ENCODE data around the gene RAD51B.

Gene RAD51B

GRCh38 chr14:68727315-68728047 lies 907.9 kb downstream of the RAD51B start:
- no peak for DNase-seq

GRCh38 chr14:68728342-68729106 lies 908.9 kb downstream of the RAD51B start:
- no peak for DNase-seq

- no peak for DNase-seq
Observed at GRCh38 chr14:68729556-68729955, 910.0 kb downstream of the RAD51B start.

- no peak for DNase-seq
Observed at GRCh38 chr14:68730348-68730747, 910.8 kb downstream of the RAD51B start.

- DNase-seq, result no peak
Observed at GRCh38 chr14:68730811-68731425, 911.3 kb downstream of the RAD51B start.

GRCh38 chr14:68733086-68733914 lies 913.7 kb downstream of the RAD51B start:
- DNase-seq, result no peak

GRCh38 chr14:68734231-68734732 lies 914.7 kb downstream of the RAD51B start:
- no peak for DNase-seq

- no peak for DNase-seq
Observed at GRCh38 chr14:68735856-68736255, 916.3 kb downstream of the RAD51B start.

GRCh38 chr14:68736471-68736871 lies 916.9 kb downstream of the RAD51B start:
- no peak for DNase-seq

GRCh38 chr14:68737086-68737485 lies 917.5 kb downstream of the RAD51B start:
- no peak for DNase-seq

GRCh38 chr14:68738559-68738958 lies 919.0 kb downstream of the RAD51B start:
- no peak for DNase-seq

- DNase-seq, result no peak
Observed at GRCh38 chr14:68739701-68740100, 920.1 kb downstream of the RAD51B start.

GRCh38 chr14:68740788-68741476 lies 921.4 kb downstream of the RAD51B start:
- no peak for DNase-seq

GRCh38 chr14:68741477-68741791 lies 921.9 kb downstream of the RAD51B start:
- DNase-seq, result no peak

GRCh38 chr14:68741839-68742470 lies 922.4 kb downstream of the RAD51B start:
- no peak for DNase-seq

GRCh38 chr14:68744613-68745012 lies 925.0 kb downstream of the RAD51B start:
- no peak for DNase-seq

GRCh38 chr14:68747393-68747792 lies 927.8 kb downstream of the RAD51B start:
- no peak for DNase-seq

- DNase-seq, result no peak
Observed at GRCh38 chr14:68748260-68748659, 928.7 kb downstream of the RAD51B start.

- DNase-seq, result no peak
Observed at GRCh38 chr14:68748691-68749090, 929.1 kb downstream of the RAD51B start.

- DNase-seq, result no peak
Observed at GRCh38 chr14:68749487-68750475, 930.2 kb downstream of the RAD51B start.
